SK-N-SH (cell line): Measurements from ENCODE around the gene OXT.

Source experiments
- FOXJ3 ChIP-seq: sonication (generic); formaldehyde crosslinking; IDR thresholded peaks from 2 replicates; pipeline ENCODE4 v1.5.1; 2020; ENCODE audit warnings: mild to moderate bottlenecking, missing genetic modification reagents
- JUND ChIP-seq: IDR thresholded peaks from 2 replicates; pipeline ENCODE4 v1.4.0; 2012
- NFIC ChIP-seq: IDR thresholded peaks from 2 replicates; pipeline ENCODE4 v1.4.0; 2012; ENCODE audit warnings: borderline replicate concordance
- RAD21 ChIP-seq: IDR thresholded peaks from 2 replicates; pipeline ENCODE4 v1.6.1; 2012; ENCODE audit warnings: mild to moderate bottlenecking, low read length
- RFX5 ChIP-seq: IDR thresholded peaks from 2 replicates; pipeline ENCODE4 v1.6.1; 2012; ENCODE audit warnings: mild to moderate bottlenecking, improper control_type of control experiment, low read length
- SMC3 ChIP-seq: IDR thresholded peaks from 2 replicates; pipeline ENCODE4 v1.6.1; 2012; ENCODE audit warnings: low read depth, low read length, improper control_type of control experiment
- TEAD4 ChIP-seq: IDR thresholded peaks from 2 replicates; pipeline ENCODE4 v1.4.0; 2012; ENCODE audit warnings: mild to moderate bottlenecking, borderline replicate concordance; ENCODE audit not compliant: insufficient read depth
- TF ChIP-seq, protein P1 (sequence below): IDR thresholded peaks from 2 replicates; pipeline ENCODE4 v1.4.0; 2012; ENCODE audit warnings: low read depth
- TF ChIP-seq, protein P2 (sequence below): fragments of 200-600 bp; sonication (generic); IDR thresholded peaks from 2 replicates; pipeline ENCODE4 v1.6.1; 2017; ENCODE audit warnings: antibody characterized with exemption, mild to moderate bottlenecking, moderate library complexity
- TF ChIP-seq, protein P3 (sequence below): fragments of 150-350 bp; IDR thresholded peaks from 2 replicates; pipeline ENCODE4 v1.6.1; 2016; ENCODE audit warnings: mild to moderate bottlenecking, low read depth, low read length

DNA sequence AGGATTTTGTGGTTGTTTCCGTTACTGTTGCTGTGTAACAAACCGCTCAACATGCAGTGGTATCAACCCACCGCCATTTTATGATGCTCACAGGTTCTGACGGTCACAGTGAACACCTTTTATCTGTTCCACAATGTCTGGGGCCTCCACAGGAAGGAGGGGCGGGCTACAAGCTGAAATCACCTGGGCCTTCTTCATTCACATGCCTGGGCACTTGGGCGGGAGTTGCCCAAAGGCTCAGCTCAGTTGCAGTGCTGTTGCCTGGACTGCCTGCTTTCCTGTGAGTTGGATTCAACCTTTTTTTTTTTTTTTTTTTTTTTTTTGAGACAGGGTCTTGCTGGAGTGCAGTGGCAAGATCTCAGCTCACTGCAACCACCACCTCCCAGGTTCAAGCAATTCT, 29.8 kb downstream of the OXT start:
- TF ChIP-seq, protein P1, sequence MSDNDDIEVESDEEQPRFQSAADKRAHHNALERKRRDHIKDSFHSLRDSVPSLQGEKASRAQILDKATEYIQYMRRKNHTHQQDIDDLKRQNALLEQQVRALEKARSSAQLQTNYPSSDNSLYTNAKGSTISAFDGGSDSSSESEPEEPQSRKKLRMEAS = no peak
- TF ChIP-seq, protein P2, sequence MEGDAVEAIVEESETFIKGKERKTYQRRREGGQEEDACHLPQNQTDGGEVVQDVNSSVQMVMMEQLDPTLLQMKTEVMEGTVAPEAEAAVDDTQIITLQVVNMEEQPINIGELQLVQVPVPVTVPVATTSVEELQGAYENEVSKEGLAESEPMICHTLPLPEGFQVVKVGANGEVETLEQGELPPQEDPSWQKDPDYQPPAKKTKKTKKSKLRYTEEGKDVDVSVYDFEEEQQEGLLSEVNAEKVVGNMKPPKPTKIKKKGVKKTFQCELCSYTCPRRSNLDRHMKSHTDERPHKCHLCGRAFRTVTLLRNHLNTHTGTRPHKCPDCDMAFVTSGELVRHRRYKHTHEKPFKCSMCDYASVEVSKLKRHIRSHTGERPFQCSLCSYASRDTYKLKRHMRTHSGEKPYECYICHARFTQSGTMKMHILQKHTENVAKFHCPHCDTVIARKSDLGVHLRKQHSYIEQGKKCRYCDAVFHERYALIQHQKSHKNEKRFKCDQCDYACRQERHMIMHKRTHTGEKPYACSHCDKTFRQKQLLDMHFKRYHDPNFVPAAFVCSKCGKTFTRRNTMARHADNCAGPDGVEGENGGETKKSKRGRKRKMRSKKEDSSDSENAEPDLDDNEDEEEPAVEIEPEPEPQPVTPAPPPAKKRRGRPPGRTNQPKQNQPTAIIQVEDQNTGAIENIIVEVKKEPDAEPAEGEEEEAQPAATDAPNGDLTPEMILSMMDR = no peak
- TF ChIP-seq, protein P3, sequence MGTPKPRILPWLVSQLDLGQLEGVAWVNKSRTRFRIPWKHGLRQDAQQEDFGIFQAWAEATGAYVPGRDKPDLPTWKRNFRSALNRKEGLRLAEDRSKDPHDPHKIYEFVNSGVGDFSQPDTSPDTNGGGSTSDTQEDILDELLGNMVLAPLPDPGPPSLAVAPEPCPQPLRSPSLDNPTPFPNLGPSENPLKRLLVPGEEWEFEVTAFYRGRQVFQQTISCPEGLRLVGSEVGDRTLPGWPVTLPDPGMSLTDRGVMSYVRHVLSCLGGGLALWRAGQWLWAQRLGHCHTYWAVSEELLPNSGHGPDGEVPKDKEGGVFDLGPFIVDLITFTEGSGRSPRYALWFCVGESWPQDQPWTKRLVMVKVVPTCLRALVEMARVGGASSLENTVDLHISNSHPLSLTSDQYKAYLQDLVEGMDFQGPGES = no peak
- TF ChIP-seq RFX5 (no peak), SMC3 (no peak), NFIC (no peak), FOXJ3 (no peak), RAD21 (no peak), TEAD4 (no peak), JUND (no peak)
